ENCODE results near the gene RRM2. TPM values are rescaled to one million over a fixed set of nuclear protein-coding genes. Genes with fewer than 3 reads are reported as not detected.

RRM2 gene
- total RNA-seq, 1 experiment from 2014 or later = 330 TPM

DNA sequence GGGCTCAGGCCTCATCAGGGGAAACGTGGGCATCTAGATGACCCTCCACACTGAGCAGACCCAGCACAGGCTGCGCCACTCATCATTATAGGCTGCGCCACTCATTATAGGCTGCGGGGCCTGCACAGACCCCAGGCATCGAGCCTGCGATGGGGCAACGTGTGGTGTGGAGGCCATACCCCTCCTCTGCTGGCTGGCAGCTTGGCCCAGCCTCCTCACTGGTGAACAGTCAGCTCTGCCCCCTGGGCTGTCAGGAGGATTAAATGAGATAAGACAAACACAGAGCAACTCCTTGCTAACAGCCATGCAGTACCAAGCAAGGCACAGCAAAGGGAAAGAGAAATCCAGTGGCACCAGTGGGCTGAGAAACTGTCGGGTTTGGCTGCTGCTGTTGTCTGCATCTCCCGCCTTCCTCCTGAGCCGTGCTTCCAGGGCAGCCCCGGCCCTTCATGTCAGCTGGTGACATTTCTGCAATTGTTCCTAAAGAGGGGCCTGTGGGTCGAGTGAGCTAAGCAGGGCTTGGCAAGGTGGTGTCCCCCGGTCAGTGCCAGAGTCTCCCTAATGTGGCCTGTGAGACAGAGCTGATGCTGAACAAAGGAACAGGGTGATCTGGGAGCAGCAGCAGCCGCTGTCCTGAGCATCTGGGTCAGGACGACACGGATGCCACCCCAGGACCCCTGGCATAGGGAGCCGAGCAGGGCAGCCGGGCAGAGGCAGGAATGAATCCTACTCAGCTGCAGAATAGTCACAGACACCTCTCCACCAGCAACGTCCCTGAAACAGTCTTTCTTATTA lies 48.7 kb downstream of the RRM2 start:
- no TSS peak for BruUV-seq (replicated peaks)
- Histone ChIP-seq H3K4me1 (ENCODE audit: control insufficient read depth in 1 of 2, insufficient read depth in 2 of 2, low read length in 2 of 2) (peaks cover 16 to 27% of the 10 kb centered on the region in 2 experiments), H4K20me1 (ENCODE audit: insufficient read depth) (no peaks in the 10 kb centered on the region), H3K9ac (ENCODE audit: low read length) (no peak overlapping the region), H3K4me3 (replicated peaks in 1 of 2; ENCODE audit: low read depth in 1 of 2, low read length in 2 of 2) (no peak overlapping the region), H3K27me3 (ENCODE audit: insufficient read depth, low read length) (no peaks in the 10 kb centered on the region), H3K4me2 (ENCODE audit: low read length) (no peak overlapping the region), H3K36me3 (ENCODE audit: control insufficient read depth in 1 of 2, insufficient read depth in 2 of 2, low read length in 2 of 2) (no peaks in the 10 kb centered on the region), H3K9me2 (ENCODE audit: insufficient read depth) (no peaks in the 10 kb centered on the region), H3K79me2 (ENCODE audit: insufficient read depth, low read length) (no peaks in the 10 kb centered on the region), H3K27ac (ENCODE audit: low read depth, low read length) (no peak overlapping the region; the same call in 1 of the 2 replicates), H3K9me3 (ENCODE audit: control insufficient read depth in 1 of 2, insufficient read depth in 1 of 2, low read depth in 1 of 2, low read length in 2 of 2) (no peaks in the 10 kb centered on the region), H2AFZ (ENCODE audit: low read depth, low read length, poor library complexity, severe bottlenecking) (no peak overlapping the region)
- ATAC-seq (no peak), DNase-seq (ENCODE audit: low read depth, low spot score) (no peak)
- POLR2A ChIA-PET = no interaction called here
- TF ChIP-seq, protein P1, sequence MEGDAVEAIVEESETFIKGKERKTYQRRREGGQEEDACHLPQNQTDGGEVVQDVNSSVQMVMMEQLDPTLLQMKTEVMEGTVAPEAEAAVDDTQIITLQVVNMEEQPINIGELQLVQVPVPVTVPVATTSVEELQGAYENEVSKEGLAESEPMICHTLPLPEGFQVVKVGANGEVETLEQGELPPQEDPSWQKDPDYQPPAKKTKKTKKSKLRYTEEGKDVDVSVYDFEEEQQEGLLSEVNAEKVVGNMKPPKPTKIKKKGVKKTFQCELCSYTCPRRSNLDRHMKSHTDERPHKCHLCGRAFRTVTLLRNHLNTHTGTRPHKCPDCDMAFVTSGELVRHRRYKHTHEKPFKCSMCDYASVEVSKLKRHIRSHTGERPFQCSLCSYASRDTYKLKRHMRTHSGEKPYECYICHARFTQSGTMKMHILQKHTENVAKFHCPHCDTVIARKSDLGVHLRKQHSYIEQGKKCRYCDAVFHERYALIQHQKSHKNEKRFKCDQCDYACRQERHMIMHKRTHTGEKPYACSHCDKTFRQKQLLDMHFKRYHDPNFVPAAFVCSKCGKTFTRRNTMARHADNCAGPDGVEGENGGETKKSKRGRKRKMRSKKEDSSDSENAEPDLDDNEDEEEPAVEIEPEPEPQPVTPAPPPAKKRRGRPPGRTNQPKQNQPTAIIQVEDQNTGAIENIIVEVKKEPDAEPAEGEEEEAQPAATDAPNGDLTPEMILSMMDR (IDR thresholded peaks at IDR 0.05 in 2 of 3, conservative IDR thresholded peaks at IDR 0.05 in 1 of 3; ENCODE audit: borderline replicate concordance in 1 of 3, insufficient read depth in 1 of 3, low read depth in 2 of 3, low read length in 2 of 3) = no peak
- TF ChIP-seq YY1 (IDR thresholded peaks at IDR 0.05; ENCODE audit: extremely low read depth, insufficient replicate concordance, low read depth, low read length) = no peak
- TF ChIP-seq POLR2A (IDR thresholded peaks at IDR 0.05; ENCODE audit: borderline replicate concordance, extremely low read depth, insufficient read depth, insufficient read length) = no peak
- no peak for TF ChIP-seq POLR2AphosphoS5 (IDR thresholded peaks at IDR 0.05; ENCODE audit: low read depth, low read length)
- TF ChIP-seq, protein P2, sequence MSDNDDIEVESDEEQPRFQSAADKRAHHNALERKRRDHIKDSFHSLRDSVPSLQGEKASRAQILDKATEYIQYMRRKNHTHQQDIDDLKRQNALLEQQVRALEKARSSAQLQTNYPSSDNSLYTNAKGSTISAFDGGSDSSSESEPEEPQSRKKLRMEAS (IDR thresholded peaks at IDR 0.05) = no peak
- TF ChIP-seq FOSL1 (IDR thresholded peaks at IDR 0.05; ENCODE audit: low read depth) = no peak
- TF ChIP-seq ZFX (IDR thresholded peaks at IDR 0.05) = no peak
- no peak for TF ChIP-seq CBX3 (IDR thresholded peaks at IDR 0.05; ENCODE audit: low read depth)
- TF ChIP-seq EGR1 (IDR thresholded peaks at IDR 0.05; ENCODE audit: low read depth) = no peak
- TF ChIP-seq JUND (IDR thresholded peaks at IDR 0.05) = no peak
- TF ChIP-seq, protein P3, sequence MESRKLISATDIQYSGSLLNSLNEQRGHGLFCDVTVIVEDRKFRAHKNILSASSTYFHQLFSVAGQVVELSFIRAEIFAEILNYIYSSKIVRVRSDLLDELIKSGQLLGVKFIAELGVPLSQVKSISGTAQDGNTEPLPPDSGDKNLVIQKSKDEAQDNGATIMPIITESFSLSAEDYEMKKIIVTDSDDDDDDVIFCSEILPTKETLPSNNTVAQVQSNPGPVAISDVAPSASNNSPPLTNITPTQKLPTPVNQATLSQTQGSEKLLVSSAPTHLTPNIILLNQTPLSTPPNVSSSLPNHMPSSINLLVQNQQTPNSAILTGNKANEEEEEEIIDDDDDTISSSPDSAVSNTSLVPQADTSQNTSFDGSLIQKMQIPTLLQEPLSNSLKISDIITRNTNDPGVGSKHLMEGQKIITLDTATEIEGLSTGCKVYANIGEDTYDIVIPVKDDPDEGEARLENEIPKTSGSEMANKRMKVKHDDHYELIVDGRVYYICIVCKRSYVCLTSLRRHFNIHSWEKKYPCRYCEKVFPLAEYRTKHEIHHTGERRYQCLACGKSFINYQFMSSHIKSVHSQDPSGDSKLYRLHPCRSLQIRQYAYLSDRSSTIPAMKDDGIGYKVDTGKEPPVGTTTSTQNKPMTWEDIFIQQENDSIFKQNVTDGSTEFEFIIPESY (IDR thresholded peaks at IDR 0.05; ENCODE audit: extremely low read depth, insufficient replicate concordance, low read length) = no peak
- TF ChIP-seq CEBPB (IDR thresholded peaks at IDR 0.05; ENCODE audit: low read depth) = no peak
- CTCF ChIA-PET = no interaction called here
- RAD21 ChIA-PET (ENCODE audit: low non-redundant PET in 1 of 2, low total read pairs in 2 of 2, uncharacterized antibody in 2 of 2, unreplicated experiment in 2 of 2) = no interaction called here
- intact Hi-C loops (cut with micrococcal nuclease) = no loop called here

All from HCT116 (cell line).